Keratinocyte (primary cell): Measurements from ENCODE around the gene SLC12A1. TPM values are rescaled to one million over a fixed set of nuclear protein-coding genes. Genes with fewer than 3 reads are reported as not detected.
A peak's percentile ranks its signal among the peaks of the same experiment; 100 is the strongest.

Experiments
- DNase-seq: peaks from one replicate; pipeline ENCODE4 v3.0.0-alpha.2; 2011; ENCODE audit warnings: low read depth, missing footprints, low spot score
- FAIRE-seq: peaks from 2 replicates; lab custom pipeline; 2011; peaks lifted over from hg19 to GRCh38; lab: Jason Lieb, UNC
- H2AFZ ChIP-seq: 2 replicates; pipeline ENCODE4 v1.6.0; 2012; ENCODE audit warnings: low read length, control low read depth, inconsistent platforms; ENCODE audit not compliant: control insufficient read depth
- H3K27ac ChIP-seq: 2 replicates; pipeline ENCODE4 v1.5.1; 2011; ENCODE audit warnings: low read length; ENCODE audit not compliant: control insufficient read depth, insufficient read depth
- H3K27me3 ChIP-seq: 3 replicates; pipeline ENCODE4 v1.6.0; 2011; ENCODE audit warnings: low read length; ENCODE audit not compliant: control insufficient read depth, insufficient read depth; ENCODE audit errors: extremely low read depth
- H3K36me3 ChIP-seq, 2 experiments: 2 replicates in 1 of 2; 3 replicates in 1 of 2; pipeline ENCODE4 v1.5.1; 2011; ENCODE audit warnings: low read length in 2 of 2, mild to moderate bottlenecking in 1 of 2; ENCODE audit not compliant: control insufficient read depth in 2 of 2, insufficient read depth in 2 of 2; ENCODE audit errors: extremely low read depth in 1 of 2
- H3K4me1 ChIP-seq: 3 replicates; pipeline ENCODE4 v1.5.1; 2011; ENCODE audit warnings: low read length; ENCODE audit not compliant: control insufficient read depth, insufficient read depth; ENCODE audit errors: extremely low read depth
- H3K4me2 ChIP-seq: 3 replicates; pipeline ENCODE4 v1.6.0; 2011; ENCODE audit warnings: low read depth, low read length; ENCODE audit not compliant: control insufficient read depth, insufficient read depth; ENCODE audit errors: extremely low read depth
- H3K4me3 ChIP-seq, 3 experiments: fragments of 200-600 bp in 1 of 3; sonication (generic) in 1 of 3; 2 replicates in 2 of 3; 3 replicates in 1 of 3; pipeline ENCODE4 v1.5.1; 2011 to 2016; ENCODE audit warnings: low read length in 3 of 3, mild to moderate bottlenecking in 3 of 3, control low read depth in 2 of 3, inconsistent platforms in 1 of 3, low read depth in 1 of 3, mixed read lengths in 1 of 3, mixed run types in 1 of 3, moderate library complexity in 1 of 3; ENCODE audit not compliant: control insufficient read depth in 2 of 3, insufficient read depth in 2 of 3; ENCODE audit errors: extremely low read depth in 1 of 3
- H3K79me2 ChIP-seq: 2 replicates; pipeline ENCODE4 v1.6.0; 2012; ENCODE audit warnings: low read length; ENCODE audit not compliant: control insufficient read depth, insufficient read depth
- H3K9ac ChIP-seq: 3 replicates; pipeline ENCODE4 v1.6.0; 2011; ENCODE audit warnings: low read length; ENCODE audit not compliant: control insufficient read depth, insufficient read depth; ENCODE audit errors: extremely low read depth
- H3K9me1 ChIP-seq: 3 replicates; pipeline ENCODE4 v1.6.0; 2011; ENCODE audit warnings: low read length; ENCODE audit not compliant: control insufficient read depth, insufficient read depth; ENCODE audit errors: extremely low read depth
- H3K9me3 ChIP-seq: 2 replicates; pipeline ENCODE4 v1.5.1; 2012; ENCODE audit warnings: low read depth, low read length; ENCODE audit not compliant: control insufficient read depth
- H4K20me1 ChIP-seq: 3 replicates; pipeline ENCODE4 v1.6.0; 2011; ENCODE audit warnings: low read length; ENCODE audit not compliant: control insufficient read depth, insufficient read depth; ENCODE audit errors: extremely low read depth
- CTCF ChIP-seq, 3 experiments: IDR thresholded peaks in 1 of 3; conservative IDR thresholded peaks in 1 of 3; optimal IDR thresholded peaks in 1 of 3; 2 replicates in 2 of 3; 3 replicates in 1 of 3; pipeline versions ENCODE3 to v1.5.1; 2011; ENCODE audit warnings: low read length in 3 of 3, mild to moderate bottlenecking in 3 of 3, moderate library complexity in 2 of 3, control low read depth in 1 of 3, inconsistent platforms in 1 of 3; ENCODE audit not compliant: insufficient read depth in 2 of 3; ENCODE audit errors: extremely low read depth in 1 of 3
- EZH2 ChIP-seq: IDR thresholded peaks from one replicate; pipeline ENCODE4 v1.6.1; 2012; ENCODE audit warnings: inconsistent platforms, mild to moderate bottlenecking, low read length, moderate library complexity
- dilution Hi-C: fragments of 300-500 bp; cut with MboI; formaldehyde crosslinking; loops from one replicate; pipeline ENCODE4 v1.7.0; 2020; ENCODE audit warnings: low sequenced_read_pairs; ENCODE audit not compliant: extremely low pct_ligation_motif_present
- polyA plus RNA-seq, 5 experiments: library from polyadenylated mRNA; depleted of rRNA in 3 of 5; stranded (reverse) in 3 of 5; stranded (forward) in 1 of 5; unstranded in 1 of 5; fragments of >200 nt; gene quantifications; 1 replicate in 1 of 5; 2 replicates in 3 of 5; 3 replicates in 1 of 5; pipeline versions ENCODE4 v1.2.1 to v1.2.3, GENCODE V29; 2011 to 2012; ENCODE audit warnings: missing spikeins in 2 of 5, low read depth in 1 of 5, low replicate concordance in 1 of 5

The SLC12A1 gene
- polyA plus RNA-seq, 1 donor (not counting 4 experiments of a cell fraction or from before 2014, with no cell fraction given): not detected

- Histone ChIP-seq H3K79me2 (no peaks in the 10 kb centered on the region), H3K4me2 (peak overlapping the region; percentile 39), H3K9ac (no peak overlapping the region), H2AFZ (peak overlapping the region; percentile 11), H3K4me1 (no peaks in the 10 kb centered on the region), H3K9me1 (no peaks in the 10 kb centered on the region), H3K36me3 (no peaks in the 10 kb centered on the region), H3K27ac (no peak overlapping the region), H3K9me3 (no peaks in the 10 kb centered on the region), H3K4me3 (peak overlapping the region; percentile 35 to 68 (median 55)), H3K27me3 (peaks cover 4% of the 10 kb centered on the region), H4K20me1 (no peaks in the 10 kb centered on the region)
- DNase-seq (no peak), FAIRE-seq (no peak)
- dilution Hi-C loops: no loop called here
- no peak for TF ChIP-seq CTCF (optimal IDR thresholded peaks at IDR 0.05 in 1 of 3, IDR thresholded peaks at IDR 0.05 in 1 of 3, conservative IDR thresholded peaks at IDR 0.05 in 1 of 3; ENCODE audit: extremely low read depth in 1 of 3, insufficient read depth in 2 of 3, low read length in 3 of 3)
- TF ChIP-seq EZH2: no peak
Observed at GRCh38 chr15:48177383-48177765, 28.7 kb upstream of the SLC12A1 start.

GRCh38 chr15:48177766-48178647 lies 28.1 kb upstream of the SLC12A1 start, which contains the start of gene MYEF2:
MYEF2 (minus strand) TSS chr15:48178295; CDS start chr15:48178237, 58 bp downstream.
- H2AFZ ChIP-seq: peak within 1 kb of the TSS; percentile 57
- no peaks in the 10 kb centered on the region for H3K79me2 ChIP-seq
- no peak for FAIRE-seq
- peak within 1 kb of the TSS; percentile 18 for H3K9ac ChIP-seq
- no peaks in the 10 kb centered on the region for H3K4me1 ChIP-seq
- peak within 1 kb of the TSS; percentile 35 to 68 (median 55) for H3K4me3 ChIP-seq
- peak within 1 kb of the TSS; percentile 39 for H3K4me2 ChIP-seq
- TF ChIP-seq EZH2: no peak
- no peak for TF ChIP-seq CTCF (optimal IDR thresholded peaks at IDR 0.05 in 1 of 3, IDR thresholded peaks at IDR 0.05 in 1 of 3, conservative IDR thresholded peaks at IDR 0.05 in 1 of 3; ENCODE audit: extremely low read depth in 1 of 3, insufficient read depth in 2 of 3, low read length in 3 of 3)
- DNase-seq: no peak
- H3K36me3 ChIP-seq: no peaks in the 10 kb centered on the region
- H3K27me3 ChIP-seq: peaks cover 4% of the 10 kb centered on the region
- H3K27ac ChIP-seq: no peak within 1 kb of the TSS
- dilution Hi-C loops: no loop called here
- H3K9me1 ChIP-seq: no peaks in the 10 kb centered on the region
- H4K20me1 ChIP-seq: no peaks in the 10 kb centered on the region
- no peaks in the 10 kb centered on the region for H3K9me3 ChIP-seq
